GM20000 (cell line): ENCODE data around the gene DNM2.
"Not testable (repeated sequence)": the region's sequence is repeated elsewhere in the genome, so short reads cannot be mapped to it uniquely, and the experiment has no call there.

Experiments used
- DNase-seq: peaks from one replicate; pipeline ENCODE4 v3.0.0; 2012; ENCODE audit warnings: low spot score
- CTCF ChIP-seq: IDR thresholded peaks from 2 replicates; pipeline ENCODE4 v1.5.1; 2012; ENCODE audit warnings: mild to moderate bottlenecking, control low read depth; ENCODE audit errors: extremely low read depth, missing control alignments

The DNM2 gene

GRCh38 chr19:10740798-10741197, 22.9 kb downstream of the DNM2 start:
- TF ChIP-seq CTCF, result no peak

GRCh38 chr19:10742476-10742875, 24.6 kb downstream of the DNM2 start:
- TF ChIP-seq CTCF, result no peak
- DNase-seq, result no peak

More at GRCh38 chr19:10740798-10741197, 22.9 kb downstream of the DNM2 start:
- DNase-seq, result no peak

GRCh38 chr19:10744253-10744798, 26.4 kb downstream of the DNM2 start:
- DNase-seq, result no peak
- no peak for TF ChIP-seq CTCF

- DNase-seq, result no peak
- TF ChIP-seq CTCF, result no peak
Observed at GRCh38 chr19:10744801-10745293, 27.0 kb downstream of the DNM2 start.

- not testable (repeated sequence) for DNase-seq
Observed at GRCh38 chr19:10746437-10746836, 28.6 kb downstream of the DNM2 start.

GRCh38 chr19:10747271-10747670, 29.4 kb downstream of the DNM2 start:
- TF ChIP-seq CTCF, result no peak
- DNase-seq, result no peak

- no peak for TF ChIP-seq CTCF
- no peak for DNase-seq
Observed at GRCh38 chr19:10747674-10748073, 29.8 kb downstream of the DNM2 start.

- DNase-seq, result no peak
- TF ChIP-seq CTCF, result no peak
Observed at GRCh38 chr19:10748195-10748926, 30.5 kb downstream of the DNM2 start.
